HEK293 (cell line): ENCODE results near the gene FMN1.

Experiments used
- CTCF ChIA-PET: fragments of 350-600 bp; formaldehyde crosslinking; extraction: SDS; loops from one replicate; lab custom pipeline; 2021; ENCODE audit warnings: antibody characterized with exemption; lab: Yijun Ruan, JAX
- POLR2A ChIA-PET: fragments of 300-600 bp; formaldehyde crosslinking; extraction: SDS; loops from one replicate; lab custom pipeline; 2020; ENCODE audit warnings: antibody characterized with exemption, inconsistent platforms; lab: Yijun Ruan, JAX
- H3K27ac ChIP-seq: fragments of 200-500 bp; sonication (Bioruptor generic); 2 replicates; pipeline ENCODE4 v1.5.1; 2014; ENCODE audit warnings: low read depth, low read length, control low read depth, inconsistent platforms; ENCODE audit errors: extremely low read depth
- H3K36me3 ChIP-seq, 2 experiments: fragments of 200-500 bp in 1 of 2; sonication (Bioruptor generic) in 1 of 2; 1 replicate in 1 of 2; 2 replicates in 1 of 2; pipeline ENCODE4 v1.5.1; 2014 to 2017; ENCODE audit warnings: inconsistent platforms in 2 of 2, low read length in 2 of 2; ENCODE audit not compliant: control insufficient read depth in 2 of 2, insufficient read depth in 1 of 2
- H3K4me1 ChIP-seq: fragments of 200-500 bp; sonication (Bioruptor generic); 2 replicates; pipeline ENCODE4 v1.5.1; 2014; ENCODE audit warnings: mild to moderate bottlenecking, low read length, inconsistent platforms; ENCODE audit not compliant: control insufficient read depth, insufficient read depth
- H3K4me3 ChIP-seq: 2 replicates; pipeline ENCODE4 v1.5.1; 2011; ENCODE audit warnings: low read depth, mild to moderate bottlenecking, control low read depth, low read length, moderate library complexity
- H3K9me3 ChIP-seq: fragments of 200-500 bp; sonication (Bioruptor generic); 2 replicates; pipeline ENCODE4 v1.5.1; 2014; ENCODE audit warnings: low read depth, low read length, inconsistent platforms; ENCODE audit not compliant: control insufficient read depth, insufficient read depth
- BCL11A ChIP-seq: fragments of 450-650 bp; formaldehyde crosslinking; IDR thresholded peaks from 2 replicates; pipeline ENCODE4 v1.5.1; 2016; ENCODE audit warnings: low read depth, missing biosample characterization, missing genetic modification characterization
- FEZF1 ChIP-seq: fragments of 450-650 bp; formaldehyde crosslinking; IDR thresholded peaks from 2 replicates; pipeline ENCODE4 v1.5.1; 2016; ENCODE audit warnings: missing biosample characterization, missing genetic modification characterization
- GLIS1 ChIP-seq: fragments of 450-650 bp; formaldehyde crosslinking; IDR thresholded peaks from 2 replicates; pipeline ENCODE4 v1.5.1; 2016; ENCODE audit warnings: missing biosample characterization, missing genetic modification characterization
- HOXC10 ChIP-seq: sonication (generic); formaldehyde crosslinking; IDR thresholded peaks from 2 replicates; pipeline ENCODE4 v1.8.1; 2023; ENCODE audit warnings: mild to moderate bottlenecking, missing genetic modification reagents
- ZBTB8A ChIP-seq: fragments of 450-650 bp; formaldehyde crosslinking; IDR thresholded peaks from 2 replicates; pipeline ENCODE4 v1.5.1; 2016; ENCODE audit warnings: missing biosample characterization, missing genetic modification characterization
- ZNF112 ChIP-seq: fragments of 450-650 bp; formaldehyde crosslinking; IDR thresholded peaks from 2 replicates; pipeline ENCODE4 v1.5.0; 2017; ENCODE audit warnings: missing biosample characterization, missing genetic modification characterization
- ZNF140 ChIP-seq: fragments of 450-650 bp; formaldehyde crosslinking; IDR thresholded peaks from 2 replicates; pipeline ENCODE4 v1.5.1; 2016; ENCODE audit warnings: missing biosample characterization, missing genetic modification characterization
- ZNF157 ChIP-seq: fragments of 450-650 bp; formaldehyde crosslinking; IDR thresholded peaks from 2 replicates; pipeline ENCODE4 v1.5.1; 2016; ENCODE audit warnings: missing biosample characterization, missing genetic modification characterization
- ZNF223 ChIP-seq: fragments of 450-650 bp; formaldehyde crosslinking; IDR thresholded peaks from 2 replicates; pipeline ENCODE4 v1.5.1; 2016; ENCODE audit warnings: missing biosample characterization, missing genetic modification characterization
- ZNF23 ChIP-seq: fragments of 450-650 bp; formaldehyde crosslinking; IDR thresholded peaks from 2 replicates; pipeline ENCODE4 v1.5.1; 2016; ENCODE audit warnings: missing biosample characterization, missing genetic modification characterization, borderline replicate concordance
- ZNF37A ChIP-seq: fragments of 450-650 bp; IDR thresholded peaks from 2 replicates; pipeline ENCODE4 v1.5.1; 2018; ENCODE audit warnings: missing biosample characterization, missing genetic modification characterization
- ZNF473 ChIP-seq: fragments of 450-650 bp; formaldehyde crosslinking; IDR thresholded peaks from 2 replicates; pipeline ENCODE4 v1.5.1; 2017; ENCODE audit warnings: missing biosample characterization, missing genetic modification characterization
- ZNF571 ChIP-seq: fragments of 450-650 bp; formaldehyde crosslinking; IDR thresholded peaks from 2 replicates; pipeline ENCODE4 v1.5.0; 2017; ENCODE audit warnings: missing biosample characterization, missing genetic modification characterization
- ZNF654 ChIP-seq: fragments of 450-650 bp; formaldehyde crosslinking; IDR thresholded peaks from 2 replicates; pipeline ENCODE4 v1.5.1; 2016; ENCODE audit warnings: low read depth, missing biosample characterization, missing genetic modification characterization
- ZNF664 ChIP-seq: fragments of 450-650 bp; formaldehyde crosslinking; IDR thresholded peaks from 2 replicates; pipeline ENCODE4 v1.5.1; 2016; ENCODE audit warnings: missing biosample characterization, missing genetic modification characterization
- ZNF776 ChIP-seq: fragments of 450-650 bp; formaldehyde crosslinking; IDR thresholded peaks from 2 replicates; pipeline ENCODE4 v1.5.0; 2017; ENCODE audit warnings: missing biosample characterization, missing genetic modification characterization, borderline replicate concordance
- ZNF791 ChIP-seq: fragments of 450-650 bp; formaldehyde crosslinking; IDR thresholded peaks from 2 replicates; pipeline ENCODE4 v1.5.1; 2016; ENCODE audit warnings: missing biosample characterization, missing genetic modification characterization
- ZXDB ChIP-seq: fragments of 450-650 bp; formaldehyde crosslinking; IDR thresholded peaks from 2 replicates; pipeline ENCODE4 v1.5.1; 2016; ENCODE audit warnings: missing biosample characterization, missing genetic modification characterization
- TF ChIP-seq, protein P1 (sequence below): fragments of 450-650 bp; formaldehyde crosslinking; IDR thresholded peaks from 2 replicates; pipeline ENCODE4 v1.5.1; 2016; ENCODE audit warnings: missing biosample characterization, missing genetic modification characterization
- TF ChIP-seq, protein P2 (sequence below): fragments of 450-650 bp; formaldehyde crosslinking; IDR thresholded peaks from 2 replicates; pipeline ENCODE4 v1.5.1; 2016; ENCODE audit warnings: missing biosample characterization, missing genetic modification characterization
- TF ChIP-seq, protein P3 (sequence below): fragments of 450-650 bp; formaldehyde crosslinking; IDR thresholded peaks from 2 replicates; pipeline ENCODE4 v1.5.1; 2016; ENCODE audit warnings: missing biosample characterization, missing genetic modification characterization
- TF ChIP-seq, protein P4 (sequence below): IDR thresholded peaks from 2 replicates; pipeline ENCODE4 v1.6.1; 2011; ENCODE audit warnings: mild to moderate bottlenecking, low read depth, low read length, borderline replicate concordance
- TF ChIP-seq, protein P5 (sequence below): fragments of 450-650 bp; formaldehyde crosslinking; IDR thresholded peaks from 2 replicates; pipeline ENCODE4 v1.5.1; 2017; ENCODE audit warnings: missing biosample characterization, mild to moderate bottlenecking, missing genetic modification characterization, moderate library complexity
- TF ChIP-seq, protein P6 (sequence below): fragments of 450-650 bp; IDR thresholded peaks from 2 replicates; pipeline ENCODE4 v1.5.1; 2018; ENCODE audit warnings: missing biosample characterization, mild to moderate bottlenecking, missing genetic modification characterization

The FMN1 gene

DNA sequence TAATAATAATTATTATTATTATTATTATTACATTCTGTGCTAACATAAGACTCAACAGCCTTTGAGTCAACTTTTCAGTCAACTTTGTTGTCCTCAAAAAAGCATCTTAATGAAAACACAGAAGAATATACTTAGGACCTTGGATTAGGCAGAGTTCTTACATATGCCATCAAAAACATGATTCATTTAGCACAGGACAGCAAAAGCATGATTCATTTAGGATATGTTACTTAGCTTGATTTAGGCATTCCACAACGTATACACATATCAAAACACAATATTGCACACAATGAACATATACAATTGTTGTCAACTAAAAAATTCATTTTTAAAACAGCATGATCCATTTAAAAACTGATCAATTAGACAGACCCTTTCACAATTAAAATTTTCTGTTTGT is 213.0 kb downstream of the FMN1 start:
- no peaks in the 10 kb centered on the region for H3K36me3 ChIP-seq
- TF ChIP-seq, protein P1, sequence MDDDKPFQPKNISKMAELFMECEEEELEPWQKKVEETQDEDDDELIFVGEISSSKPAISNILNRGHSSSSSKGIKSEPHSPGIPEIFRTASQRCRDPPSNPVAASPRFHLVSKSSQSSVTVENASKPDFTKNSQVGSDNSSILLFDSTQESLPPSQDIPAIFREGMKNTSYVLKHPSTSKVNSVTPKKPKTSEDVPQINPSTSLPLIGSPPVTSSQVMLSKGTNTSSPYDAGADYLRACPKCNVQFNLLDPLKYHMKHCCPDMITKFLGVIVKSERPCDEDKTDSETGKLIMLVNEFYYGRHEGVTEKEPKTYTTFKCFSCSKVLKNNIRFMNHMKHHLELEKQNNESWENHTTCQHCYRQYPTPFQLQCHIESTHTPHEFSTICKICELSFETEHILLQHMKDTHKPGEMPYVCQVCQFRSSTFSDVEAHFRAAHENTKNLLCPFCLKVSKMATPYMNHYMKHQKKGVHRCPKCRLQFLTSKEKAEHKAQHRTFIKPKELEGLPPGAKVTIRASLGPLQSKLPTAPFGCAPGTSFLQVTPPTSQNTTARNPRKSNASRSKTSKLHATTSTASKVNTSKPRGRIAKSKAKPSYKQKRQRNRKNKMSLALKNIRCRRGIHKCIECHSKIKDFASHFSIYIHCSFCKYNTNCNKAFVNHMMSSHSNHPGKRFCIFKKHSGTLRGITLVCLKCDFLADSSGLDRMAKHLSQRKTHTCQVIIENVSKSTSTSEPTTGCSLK (tag by site-specific recombination) = no peak
- TF ChIP-seq ZNF571 (tag by site-specific recombination) (no peak), ZNF37A (tag by site-specific recombination) (no peak), ZNF664 (tag by site-specific recombination) (no peak), ZNF140 (no peak), ZNF776 (no peak), ZNF654 (tag by site-specific recombination) (no peak), ZNF223 (tag by site-specific recombination) (no peak), ZNF112 (no peak), ZXDB (tag by site-specific recombination) (no peak), ZNF23 (tag by site-specific recombination) (no peak), ZBTB8A (no peak), ZNF473 (tag by site-specific recombination) (no peak), ZNF791 (tag by site-specific recombination) (no peak)
- TF ChIP-seq, protein P2, sequence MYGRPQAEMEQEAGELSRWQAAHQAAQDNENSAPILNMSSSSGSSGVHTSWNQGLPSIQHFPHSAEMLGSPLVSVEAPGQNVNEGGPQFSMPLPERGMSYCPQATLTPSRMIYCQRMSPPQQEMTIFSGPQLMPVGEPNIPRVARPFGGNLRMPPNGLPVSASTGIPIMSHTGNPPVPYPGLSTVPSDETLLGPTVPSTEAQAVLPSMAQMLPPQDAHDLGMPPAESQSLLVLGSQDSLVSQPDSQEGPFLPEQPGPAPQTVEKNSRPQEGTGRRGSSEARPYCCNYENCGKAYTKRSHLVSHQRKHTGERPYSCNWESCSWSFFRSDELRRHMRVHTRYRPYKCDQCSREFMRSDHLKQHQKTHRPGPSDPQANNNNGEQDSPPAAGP (tag by site-specific recombination) = no peak
- TF ChIP-seq, protein P3, sequence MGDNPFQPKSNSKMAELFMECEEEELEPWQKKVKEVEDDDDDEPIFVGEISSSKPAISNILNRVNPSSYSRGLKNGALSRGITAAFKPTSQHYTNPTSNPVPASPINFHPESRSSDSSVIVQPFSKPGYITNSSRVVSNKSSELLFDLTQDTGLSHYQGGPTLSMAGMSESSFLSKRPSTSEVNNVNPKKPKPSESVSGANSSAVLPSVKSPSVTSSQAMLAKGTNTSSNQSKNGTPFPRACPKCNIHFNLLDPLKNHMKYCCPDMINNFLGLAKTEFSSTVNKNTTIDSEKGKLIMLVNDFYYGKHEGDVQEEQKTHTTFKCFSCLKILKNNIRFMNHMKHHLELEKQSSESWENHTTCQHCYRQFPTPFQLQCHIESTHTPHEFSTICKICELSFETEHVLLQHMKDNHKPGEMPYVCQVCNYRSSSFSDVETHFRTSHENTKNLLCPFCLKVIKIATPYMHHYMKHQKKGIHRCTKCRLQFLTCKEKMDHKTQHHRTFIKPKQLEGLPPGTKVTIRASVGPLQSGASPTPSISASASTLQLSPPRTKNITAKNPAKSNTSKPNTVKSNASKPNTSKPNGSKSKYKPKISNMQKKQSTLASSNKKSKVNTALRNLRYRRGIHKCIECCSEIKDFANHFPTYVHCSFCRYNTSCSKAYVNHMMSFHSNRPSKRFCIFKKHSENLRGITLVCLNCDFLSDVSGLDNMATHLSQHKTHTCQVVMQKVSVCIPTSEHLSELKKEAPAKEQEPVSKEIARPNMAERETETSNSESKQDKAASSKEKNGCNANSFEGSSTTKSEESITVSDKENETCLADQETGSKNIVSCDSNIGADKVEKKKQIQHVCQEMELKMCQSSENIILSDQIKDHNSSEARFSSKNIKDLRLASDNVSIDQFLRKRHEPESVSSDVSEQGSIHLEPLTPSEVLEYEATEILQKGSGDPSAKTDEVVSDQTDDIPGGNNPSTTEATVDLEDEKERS (tag by site-specific recombination) = no peak
- TF ChIP-seq, protein P4, sequence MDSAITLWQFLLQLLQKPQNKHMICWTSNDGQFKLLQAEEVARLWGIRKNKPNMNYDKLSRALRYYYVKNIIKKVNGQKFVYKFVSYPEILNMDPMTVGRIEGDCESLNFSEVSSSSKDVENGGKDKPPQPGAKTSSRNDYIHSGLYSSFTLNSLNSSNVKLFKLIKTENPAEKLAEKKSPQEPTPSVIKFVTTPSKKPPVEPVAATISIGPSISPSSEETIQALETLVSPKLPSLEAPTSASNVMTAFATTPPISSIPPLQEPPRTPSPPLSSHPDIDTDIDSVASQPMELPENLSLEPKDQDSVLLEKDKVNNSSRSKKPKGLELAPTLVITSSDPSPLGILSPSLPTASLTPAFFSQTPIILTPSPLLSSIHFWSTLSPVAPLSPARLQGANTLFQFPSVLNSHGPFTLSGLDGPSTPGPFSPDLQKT = no peak
- POLR2A ChIA-PET = no interaction called here
- CTCF ChIA-PET = no interaction called here
- H3K9me3 ChIP-seq = no peaks in the 10 kb centered on the region
- H3K4me1 ChIP-seq = no peaks in the 10 kb centered on the region
- H3K4me3 ChIP-seq = no peak overlapping the region
- no peak overlapping the region for H3K27ac ChIP-seq

DNA sequence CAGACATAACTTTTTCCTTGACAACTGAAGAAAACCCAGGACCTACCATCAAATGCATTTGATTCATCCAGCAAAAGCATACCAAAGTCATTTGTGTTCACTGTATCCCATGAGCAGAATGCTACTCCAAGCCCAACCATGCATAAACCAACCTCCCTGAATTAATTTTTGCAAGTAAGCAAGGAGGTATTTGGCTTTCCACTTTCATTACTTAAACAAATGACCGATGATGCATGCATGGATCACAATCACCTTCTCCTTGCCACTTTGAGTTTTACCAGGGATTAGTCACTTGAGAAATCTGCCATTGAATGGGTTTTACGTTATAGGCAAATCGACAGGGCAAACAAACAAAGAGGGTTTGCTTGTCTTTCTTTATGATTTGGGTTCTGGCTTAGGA is 214.8 kb downstream of the FMN1 start:
- Histone ChIP-seq H3K4me1 (no peaks in the 10 kb centered on the region), H3K27ac (no peak overlapping the region), H3K9me3 (no peaks in the 10 kb centered on the region), H3K4me3 (no peak overlapping the region), H3K36me3 (no peaks in the 10 kb centered on the region)
- POLR2A ChIA-PET = interaction anchor here (0.6 kb wide), 1 partner anchor 319 kb away, joined by 4 read pairs; no protein-coding TSS in a partner anchor
- CTCF ChIA-PET = interaction anchor here (0.9 to 1.4 kb wide), 3 partner anchors 13 to 318 kb away, joined by 3 to 4 read pairs (median 3); no protein-coding TSS in a partner anchor
- TF ChIP-seq BCL11A (tag by site-specific recombination) (no peak), ZNF157 (tag by site-specific recombination) (no peak), ZNF664 (tag by site-specific recombination) (no peak), FEZF1 (tag by site-specific recombination) (0 out of 2 replicates have a peak, but pooled peaks have one; percentile 14), GLIS1 (tag by site-specific recombination) (no peak), HOXC10 (CRISPR knock-in tag) (no peak)
- TF ChIP-seq, protein P5, sequence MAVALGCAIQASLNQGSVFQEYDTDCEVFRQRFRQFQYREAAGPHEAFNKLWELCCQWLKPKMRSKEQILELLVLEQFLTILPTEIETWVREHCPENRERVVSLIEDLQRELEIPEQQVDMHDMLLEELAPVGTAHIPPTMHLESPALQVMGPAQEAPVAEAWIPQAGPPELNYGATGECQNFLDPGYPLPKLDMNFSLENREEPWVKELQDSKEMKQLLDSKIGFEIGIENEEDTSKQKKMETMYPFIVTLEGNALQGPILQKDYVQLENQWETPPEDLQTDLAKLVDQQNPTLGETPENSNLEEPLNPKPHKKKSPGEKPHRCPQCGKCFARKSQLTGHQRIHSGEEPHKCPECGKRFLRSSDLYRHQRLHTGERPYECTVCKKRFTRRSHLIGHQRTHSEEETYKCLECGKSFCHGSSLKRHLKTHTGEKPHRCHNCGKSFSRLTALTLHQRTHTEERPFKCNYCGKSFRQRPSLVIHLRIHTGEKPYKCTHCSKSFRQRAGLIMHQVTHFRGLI (tag by site-specific recombination) = peak; percentile 92
- TF ChIP-seq, protein P6, sequence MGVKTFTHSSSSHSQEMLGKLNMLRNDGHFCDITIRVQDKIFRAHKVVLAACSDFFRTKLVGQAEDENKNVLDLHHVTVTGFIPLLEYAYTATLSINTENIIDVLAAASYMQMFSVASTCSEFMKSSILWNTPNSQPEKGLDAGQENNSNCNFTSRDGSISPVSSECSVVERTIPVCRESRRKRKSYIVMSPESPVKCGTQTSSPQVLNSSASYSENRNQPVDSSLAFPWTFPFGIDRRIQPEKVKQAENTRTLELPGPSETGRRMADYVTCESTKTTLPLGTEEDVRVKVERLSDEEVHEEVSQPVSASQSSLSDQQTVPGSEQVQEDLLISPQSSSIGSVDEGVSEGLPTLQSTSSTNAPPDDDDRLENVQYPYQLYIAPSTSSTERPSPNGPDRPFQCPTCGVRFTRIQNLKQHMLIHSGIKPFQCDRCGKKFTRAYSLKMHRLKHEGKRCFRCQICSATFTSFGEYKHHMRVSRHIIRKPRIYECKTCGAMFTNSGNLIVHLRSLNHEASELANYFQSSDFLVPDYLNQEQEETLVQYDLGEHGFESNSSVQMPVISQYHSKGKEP (tag by site-specific recombination) = peak; percentile 76
